WTC11 (cell line): Measurements from ENCODE around the gene ACTL8. TPM values are rescaled to one million over a fixed set of nuclear protein-coding genes. Genes with fewer than 3 reads are reported as not detected.

Experiments used
- ATAC-seq: fragments of 200-7000 bp; cut with Tn5 transposase; 2 replicates; pipeline ENCODE4 v1.10.0; 2021; ENCODE audit warnings: mild to moderate bottlenecking, moderate library complexity
- CTCF ChIA-PET: fragments of 300-600 bp; sonication (Branson Sonifier 250); formaldehyde crosslinking; loops from one replicate; lab custom pipeline; 2021; ENCODE audit warnings: antibody characterized with exemption; lab: Charles Lee
- POLR2A ChIA-PET: fragments of 350-600 bp; sonication (Branson Sonifier 250); formaldehyde crosslinking; loops from one replicate; lab custom pipeline; 2021; ENCODE audit warnings: antibody characterized with exemption; lab: Charles Lee
- DNase-seq: peaks from one replicate; pipeline ENCODE4 v3.0.0; 2021; ENCODE audit warnings: low spot score
- H3K27ac Mint-ChIP-seq: 2 replicates; pipeline ENCODE4 v1.8.0; 2021; ENCODE audit warnings: mixed read lengths
- H3K27me3 Mint-ChIP-seq: 2 replicates; pipeline ENCODE4 v1.8.0; 2021; ENCODE audit warnings: low read depth, mild to moderate bottlenecking, moderate library complexity, mixed read lengths
- H3K36me3 Mint-ChIP-seq: 2 replicates; pipeline ENCODE4 v1.8.0; 2021; ENCODE audit warnings: mixed read lengths
- H3K4me1 Mint-ChIP-seq: 2 replicates; pipeline ENCODE4 v1.8.0; 2022; ENCODE audit warnings: mixed read lengths
- H3K4me3 Mint-ChIP-seq: 2 replicates; pipeline ENCODE4 v1.8.0; 2021; ENCODE audit warnings: mild to moderate bottlenecking, moderate library complexity, mixed read lengths
- H3K9me3 Mint-ChIP-seq: 2 replicates; pipeline ENCODE4 v1.8.0; 2021; ENCODE audit warnings: mixed read lengths
- CBFB ChIP-seq: sonication (generic); formaldehyde crosslinking; IDR thresholded peaks from 2 replicates; pipeline ENCODE4 v1.8.1; 2022; ENCODE audit warnings: mild to moderate bottlenecking, low read depth, missing genetic modification reagents
- CREM ChIP-seq: sonication (generic); formaldehyde crosslinking; IDR thresholded peaks from 2 replicates; pipeline ENCODE4 v1.8.1; 2022; ENCODE audit warnings: mild to moderate bottlenecking, missing genetic modification reagents, moderate library complexity
- FOXJ3 ChIP-seq: sonication (generic); formaldehyde crosslinking; IDR thresholded peaks from 2 replicates; pipeline ENCODE4 v1.9.0; 2021; ENCODE audit warnings: missing genetic modification reagents, mild to moderate bottlenecking, borderline replicate concordance
- FOXK1 ChIP-seq: sonication (generic); formaldehyde crosslinking; IDR thresholded peaks from 2 replicates; pipeline ENCODE4 v1.8.0; 2022; ENCODE audit warnings: mild to moderate bottlenecking, moderate library complexity, missing genetic modification reagents
- GABPB1 ChIP-seq: sonication (generic); formaldehyde crosslinking; IDR thresholded peaks from 2 replicates; pipeline ENCODE4 v1.8.1; 2023; ENCODE audit warnings: mild to moderate bottlenecking, missing genetic modification reagents
- JAZF1 ChIP-seq: fragments of 250-450 bp; sonication (Bioruptor Pico); IDR thresholded peaks from 2 replicates; pipeline ENCODE4 v1.9.0; 2021; ENCODE audit warnings: moderate library complexity, mild to moderate bottlenecking, inconsistent platforms
- JUN ChIP-seq: sonication (generic); formaldehyde crosslinking; IDR thresholded peaks from 2 replicates; pipeline ENCODE4 v1.8.0; 2023; ENCODE audit warnings: mild to moderate bottlenecking, missing genetic modification reagents
- KAT7 ChIP-seq: sonication (generic); formaldehyde crosslinking; IDR thresholded peaks from 2 replicates; pipeline ENCODE4 v1.8.1; 2023; ENCODE audit warnings: missing genetic modification reagents, mild to moderate bottlenecking, borderline replicate concordance
- NFATC4 ChIP-seq: fragments of 250-450 bp; sonication (Bioruptor Pico); IDR thresholded peaks from 2 replicates; pipeline ENCODE4 v1.9.0; 2021; ENCODE audit warnings: mild to moderate bottlenecking
- NFE2L1 ChIP-seq: sonication (generic); formaldehyde crosslinking; IDR thresholded peaks from 2 replicates; pipeline ENCODE4 v1.8.1; 2023; ENCODE audit warnings: missing genetic modification reagents
- NFYB ChIP-seq: sonication (generic); formaldehyde crosslinking; conservative IDR thresholded peaks from 2 replicates; pipeline ENCODE4 v1.8.0; 2022; ENCODE audit warnings: low read depth, missing genetic modification reagents
- NR2C2 ChIP-seq: sonication (generic); formaldehyde crosslinking; IDR thresholded peaks from 2 replicates; pipeline ENCODE4 v1.8.0; 2022; ENCODE audit warnings: mild to moderate bottlenecking, missing genetic modification reagents
- SMAD3 ChIP-seq: sonication (generic); formaldehyde crosslinking; IDR thresholded peaks from 2 replicates; pipeline ENCODE4 v1.8.0; 2022; ENCODE audit warnings: missing genetic modification reagents, mild to moderate bottlenecking, borderline replicate concordance
- SP1 ChIP-seq: sonication (generic); formaldehyde crosslinking; conservative IDR thresholded peaks from 2 replicates; pipeline ENCODE4 v1.8.1; 2022; ENCODE audit warnings: missing genetic modification reagents
- TCF7 ChIP-seq: sonication (generic); formaldehyde crosslinking; IDR thresholded peaks from 2 replicates; pipeline ENCODE4 v1.8.0; 2022; ENCODE audit warnings: mild to moderate bottlenecking, low read depth, missing genetic modification reagents, moderate library complexity
- TEAD4 ChIP-seq: sonication (generic); formaldehyde crosslinking; IDR thresholded peaks from 2 replicates; pipeline ENCODE4 v1.8.0; 2022; ENCODE audit warnings: mild to moderate bottlenecking, missing genetic modification reagents
- USF2 ChIP-seq: sonication (generic); formaldehyde crosslinking; IDR thresholded peaks from 2 replicates; pipeline ENCODE4 v1.8.1; 2023; ENCODE audit warnings: mild to moderate bottlenecking, missing genetic modification reagents, moderate library complexity
- ZNF219 ChIP-seq: sonication (generic); formaldehyde crosslinking; IDR thresholded peaks from 2 replicates; pipeline ENCODE4 v1.8.0; 2023; ENCODE audit warnings: missing genetic modification reagents, mild to moderate bottlenecking, borderline replicate concordance
- ZNF232 ChIP-seq: sonication (generic); formaldehyde crosslinking; IDR thresholded peaks from 2 replicates; pipeline ENCODE4 v1.8.0; 2022; ENCODE audit warnings: mild to moderate bottlenecking, missing genetic modification reagents
- ZNF263 ChIP-seq: sonication (generic); formaldehyde crosslinking; IDR thresholded peaks from 2 replicates; pipeline ENCODE4 v1.8.1; 2022; ENCODE audit warnings: low read depth, mild to moderate bottlenecking, moderate library complexity, missing genetic modification reagents
- ZNF317 ChIP-seq: sonication (generic); formaldehyde crosslinking; IDR thresholded peaks from 2 replicates; pipeline ENCODE4 v1.8.1; 2023; ENCODE audit warnings: low read depth, mild to moderate bottlenecking, moderate library complexity, missing genetic modification reagents, borderline replicate concordance
- ZNF423 ChIP-seq: fragments of 250-450 bp; sonication (Bioruptor Pico); IDR thresholded peaks from 2 replicates; pipeline ENCODE4 v2.1.2; 2022; ENCODE audit warnings: mild to moderate bottlenecking, moderate library complexity
- total RNA-seq: library from RNA; stranded (reverse); gene quantifications from 3 replicates; pipeline ENCODE4 v1.2.3, GENCODE V29; 2021
- TF ChIP-seq, protein P1 (sequence below): sonication (generic); formaldehyde crosslinking; conservative IDR thresholded peaks from 2 replicates; pipeline ENCODE4 v1.8.1; 2023; ENCODE audit warnings: mild to moderate bottlenecking, low read depth, missing genetic modification reagents, moderate library complexity
- TF ChIP-seq, protein P2 (sequence below): fragments of 250-450 bp; sonication (Bioruptor Pico); IDR thresholded peaks from 2 replicates; pipeline ENCODE4 v1.9.0; 2021; ENCODE audit warnings: mild to moderate bottlenecking
- TF ChIP-seq, protein P3 (sequence below): sonication (generic); formaldehyde crosslinking; IDR thresholded peaks from 2 replicates; pipeline ENCODE4 v1.8.0; 2022; ENCODE audit warnings: mild to moderate bottlenecking, missing genetic modification reagents
- TF ChIP-seq, protein P4 (sequence below): sonication (generic); formaldehyde crosslinking; IDR thresholded peaks from 2 replicates; pipeline ENCODE4 v1.8.0; 2023; ENCODE audit warnings: missing genetic modification reagents, mild to moderate bottlenecking, borderline replicate concordance

ACTL8 gene
- total RNA-seq, 1 experiment from 2014 or later, result 1.6 TPM

GRCh38 chr1:17847111-17847510 is 92.0 kb downstream of the ACTL8 start:
- Mint-ChIP-seq H3K36me3 (no peaks in the 10 kb centered on the region), H3K4me1 (peaks cover 8% of the 10 kb centered on the region; the same call in 1 of the 2 replicates), H3K27me3 (peaks cover 9% of the 10 kb centered on the region; the same call in 1 of the 2 replicates), H3K9me3 (peaks cover 3% of the 10 kb centered on the region; the same call in 1 of the 2 replicates), H3K4me3 (no peak overlapping the region), H3K27ac (no peak overlapping the region)
- no peak for DNase-seq
- no peak for ATAC-seq
- TF ChIP-seq, protein P1, sequence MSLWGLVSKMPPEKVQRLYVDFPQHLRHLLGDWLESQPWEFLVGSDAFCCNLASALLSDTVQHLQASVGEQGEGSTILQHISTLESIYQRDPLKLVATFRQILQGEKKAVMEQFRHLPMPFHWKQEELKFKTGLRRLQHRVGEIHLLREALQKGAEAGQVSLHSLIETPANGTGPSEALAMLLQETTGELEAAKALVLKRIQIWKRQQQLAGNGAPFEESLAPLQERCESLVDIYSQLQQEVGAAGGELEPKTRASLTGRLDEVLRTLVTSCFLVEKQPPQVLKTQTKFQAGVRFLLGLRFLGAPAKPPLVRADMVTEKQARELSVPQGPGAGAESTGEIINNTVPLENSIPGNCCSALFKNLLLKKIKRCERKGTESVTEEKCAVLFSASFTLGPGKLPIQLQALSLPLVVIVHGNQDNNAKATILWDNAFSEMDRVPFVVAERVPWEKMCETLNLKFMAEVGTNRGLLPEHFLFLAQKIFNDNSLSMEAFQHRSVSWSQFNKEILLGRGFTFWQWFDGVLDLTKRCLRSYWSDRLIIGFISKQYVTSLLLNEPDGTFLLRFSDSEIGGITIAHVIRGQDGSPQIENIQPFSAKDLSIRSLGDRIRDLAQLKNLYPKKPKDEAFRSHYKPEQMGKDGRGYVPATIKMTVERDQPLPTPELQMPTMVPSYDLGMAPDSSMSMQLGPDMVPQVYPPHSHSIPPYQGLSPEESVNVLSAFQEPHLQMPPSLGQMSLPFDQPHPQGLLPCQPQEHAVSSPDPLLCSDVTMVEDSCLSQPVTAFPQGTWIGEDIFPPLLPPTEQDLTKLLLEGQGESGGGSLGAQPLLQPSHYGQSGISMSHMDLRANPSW (CRISPR knock-in tag), result no peak
- TF ChIP-seq FOXJ3 (no peak), JUN (CRISPR knock-in tag) (no peak), ZNF317 (CRISPR knock-in tag) (no peak), CBFB (no peak), KAT7 (CRISPR knock-in tag) (no peak), USF2 (no peak), NR2C2 (CRISPR knock-in tag) (no peak), NFYB (no peak), SMAD3 (CRISPR knock-in tag) (no peak), FOXK1 (CRISPR knock-in tag) (no peak), ZNF263 (no peak), ZNF423 (CRISPR knock-in tag) (no peak), JAZF1 (CRISPR knock-in tag) (no peak), NFATC4 (no peak), ZNF219 (CRISPR knock-in tag) (no peak), TEAD4 (no peak)
- TF ChIP-seq, protein P2, sequence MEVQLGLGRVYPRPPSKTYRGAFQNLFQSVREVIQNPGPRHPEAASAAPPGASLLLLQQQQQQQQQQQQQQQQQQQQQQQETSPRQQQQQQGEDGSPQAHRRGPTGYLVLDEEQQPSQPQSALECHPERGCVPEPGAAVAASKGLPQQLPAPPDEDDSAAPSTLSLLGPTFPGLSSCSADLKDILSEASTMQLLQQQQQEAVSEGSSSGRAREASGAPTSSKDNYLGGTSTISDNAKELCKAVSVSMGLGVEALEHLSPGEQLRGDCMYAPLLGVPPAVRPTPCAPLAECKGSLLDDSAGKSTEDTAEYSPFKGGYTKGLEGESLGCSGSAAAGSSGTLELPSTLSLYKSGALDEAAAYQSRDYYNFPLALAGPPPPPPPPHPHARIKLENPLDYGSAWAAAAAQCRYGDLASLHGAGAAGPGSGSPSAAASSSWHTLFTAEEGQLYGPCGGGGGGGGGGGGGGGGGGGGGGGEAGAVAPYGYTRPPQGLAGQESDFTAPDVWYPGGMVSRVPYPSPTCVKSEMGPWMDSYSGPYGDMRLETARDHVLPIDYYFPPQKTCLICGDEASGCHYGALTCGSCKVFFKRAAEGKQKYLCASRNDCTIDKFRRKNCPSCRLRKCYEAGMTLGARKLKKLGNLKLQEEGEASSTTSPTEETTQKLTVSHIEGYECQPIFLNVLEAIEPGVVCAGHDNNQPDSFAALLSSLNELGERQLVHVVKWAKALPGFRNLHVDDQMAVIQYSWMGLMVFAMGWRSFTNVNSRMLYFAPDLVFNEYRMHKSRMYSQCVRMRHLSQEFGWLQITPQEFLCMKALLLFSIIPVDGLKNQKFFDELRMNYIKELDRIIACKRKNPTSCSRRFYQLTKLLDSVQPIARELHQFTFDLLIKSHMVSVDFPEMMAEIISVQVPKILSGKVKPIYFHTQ (CRISPR knock-in tag), result no peak
- TF ChIP-seq, protein P3, sequence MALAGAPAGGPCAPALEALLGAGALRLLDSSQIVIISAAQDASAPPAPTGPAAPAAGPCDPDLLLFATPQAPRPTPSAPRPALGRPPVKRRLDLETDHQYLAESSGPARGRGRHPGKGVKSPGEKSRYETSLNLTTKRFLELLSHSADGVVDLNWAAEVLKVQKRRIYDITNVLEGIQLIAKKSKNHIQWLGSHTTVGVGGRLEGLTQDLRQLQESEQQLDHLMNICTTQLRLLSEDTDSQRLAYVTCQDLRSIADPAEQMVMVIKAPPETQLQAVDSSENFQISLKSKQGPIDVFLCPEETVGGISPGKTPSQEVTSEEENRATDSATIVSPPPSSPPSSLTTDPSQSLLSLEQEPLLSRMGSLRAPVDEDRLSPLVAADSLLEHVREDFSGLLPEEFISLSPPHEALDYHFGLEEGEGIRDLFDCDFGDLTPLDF, result no peak
- ChIA-PET CTCF (no interaction called here), POLR2A (no interaction called here)

DNA sequence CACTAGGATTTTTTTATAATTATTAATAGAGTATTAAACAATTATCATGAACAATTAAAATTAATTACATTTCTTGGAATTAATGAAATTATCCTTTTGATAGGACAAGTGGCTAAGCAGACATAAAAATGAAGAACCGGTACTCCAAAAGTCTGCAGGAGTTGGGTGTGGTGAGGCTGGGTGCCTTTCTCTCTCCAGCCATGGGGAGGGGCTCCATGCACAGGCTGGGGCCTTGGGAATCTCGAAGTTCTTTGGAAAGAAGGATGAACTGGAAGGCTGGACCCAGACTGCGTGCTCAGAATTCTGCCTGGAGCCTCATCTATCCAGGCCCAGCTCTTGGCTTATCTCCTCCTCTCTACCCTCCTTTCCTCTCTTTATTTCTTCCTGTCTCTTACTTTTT is 94.1 kb downstream of the ACTL8 start:
- Mint-ChIP-seq H3K36me3 (no peaks in the 10 kb centered on the region), H3K4me3 (no peak overlapping the region), H3K27ac (no peak overlapping the region), H3K4me1 (no peaks in the 10 kb centered on the region), H3K9me3 (no peaks in the 10 kb centered on the region), H3K27me3 (peaks cover 7% of the 10 kb centered on the region; the same call in 1 of the 2 replicates)
- ATAC-seq (peak; percentile 48; the same call in 1 of the 2 replicates), DNase-seq (peak; percentile 36)
- ChIA-PET POLR2A (interaction anchor here (0.7 kb wide), 1 partner anchor 356 kb away, joined by 5 read pairs; no protein-coding TSS in a partner anchor), CTCF (no interaction called here)
- TF ChIP-seq NFE2L1, result no peak
- TF ChIP-seq TCF7 (CRISPR knock-in tag), result no peak
- TF ChIP-seq, protein P4, sequence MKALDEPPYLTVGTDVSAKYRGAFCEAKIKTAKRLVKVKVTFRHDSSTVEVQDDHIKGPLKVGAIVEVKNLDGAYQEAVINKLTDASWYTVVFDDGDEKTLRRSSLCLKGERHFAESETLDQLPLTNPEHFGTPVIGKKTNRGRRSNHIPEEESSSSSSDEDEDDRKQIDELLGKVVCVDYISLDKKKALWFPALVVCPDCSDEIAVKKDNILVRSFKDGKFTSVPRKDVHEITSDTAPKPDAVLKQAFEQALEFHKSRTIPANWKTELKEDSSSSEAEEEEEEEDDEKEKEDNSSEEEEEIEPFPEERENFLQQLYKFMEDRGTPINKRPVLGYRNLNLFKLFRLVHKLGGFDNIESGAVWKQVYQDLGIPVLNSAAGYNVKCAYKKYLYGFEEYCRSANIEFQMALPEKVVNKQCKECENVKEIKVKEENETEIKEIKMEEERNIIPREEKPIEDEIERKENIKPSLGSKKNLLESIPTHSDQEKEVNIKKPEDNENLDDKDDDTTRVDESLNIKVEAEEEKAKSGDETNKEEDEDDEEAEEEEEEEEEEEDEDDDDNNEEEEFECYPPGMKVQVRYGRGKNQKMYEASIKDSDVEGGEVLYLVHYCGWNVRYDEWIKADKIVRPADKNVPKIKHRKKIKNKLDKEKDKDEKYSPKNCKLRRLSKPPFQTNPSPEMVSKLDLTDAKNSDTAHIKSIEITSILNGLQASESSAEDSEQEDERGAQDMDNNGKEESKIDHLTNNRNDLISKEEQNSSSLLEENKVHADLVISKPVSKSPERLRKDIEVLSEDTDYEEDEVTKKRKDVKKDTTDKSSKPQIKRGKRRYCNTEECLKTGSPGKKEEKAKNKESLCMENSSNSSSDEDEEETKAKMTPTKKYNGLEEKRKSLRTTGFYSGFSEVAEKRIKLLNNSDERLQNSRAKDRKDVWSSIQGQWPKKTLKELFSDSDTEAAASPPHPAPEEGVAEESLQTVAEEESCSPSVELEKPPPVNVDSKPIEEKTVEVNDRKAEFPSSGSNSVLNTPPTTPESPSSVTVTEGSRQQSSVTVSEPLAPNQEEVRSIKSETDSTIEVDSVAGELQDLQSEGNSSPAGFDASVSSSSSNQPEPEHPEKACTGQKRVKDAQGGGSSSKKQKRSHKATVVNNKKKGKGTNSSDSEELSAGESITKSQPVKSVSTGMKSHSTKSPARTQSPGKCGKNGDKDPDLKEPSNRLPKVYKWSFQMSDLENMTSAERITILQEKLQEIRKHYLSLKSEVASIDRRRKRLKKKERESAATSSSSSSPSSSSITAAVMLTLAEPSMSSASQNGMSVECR (CRISPR knock-in tag), result no peak
- TF ChIP-seq GABPB1 (CRISPR knock-in tag), result no peak
- TF ChIP-seq ZNF232 (CRISPR knock-in tag), result no peak
- TF ChIP-seq SP1, result no peak
- TF ChIP-seq CREM, result no peak
